Stimulated activated memory B cell treated with anti-CD40 and anti-IgM and Interleukin-4, amounts not matched to agents 10 μg/mL and 1 μg/mL and 100 μg/mL, for 72 hours (primary cell): ENCODE results near the gene GBE1.

Source experiments
- ATAC-seq: fragments of 150-1000 bp; cut with Tn5 transposase; 2 replicates; pipeline ENCODE4 v1.10.0; 2021
- H3K27ac Mint-ChIP-seq: one replicate; pipeline ENCODE4 v1.8.0; 2022; ENCODE audit warnings: mild to moderate bottlenecking, mixed read lengths
- H3K27me3 Mint-ChIP-seq: one replicate; pipeline ENCODE4 v1.8.0; 2022; ENCODE audit warnings: mixed read lengths
- H3K36me3 Mint-ChIP-seq: one replicate; pipeline ENCODE4 v1.8.0; 2022; ENCODE audit warnings: mixed read lengths
- H3K4me1 Mint-ChIP-seq: one replicate; pipeline ENCODE4 v1.8.0; 2022; ENCODE audit warnings: mixed read lengths
- H3K4me3 Mint-ChIP-seq: one replicate; pipeline ENCODE4 v1.8.0; 2022; ENCODE audit warnings: mild to moderate bottlenecking, moderate library complexity, mixed read lengths
- H3K9me3 Mint-ChIP-seq: one replicate; pipeline ENCODE4 v1.8.0; 2022; ENCODE audit warnings: mixed read lengths

The GBE1 gene

DNA sequence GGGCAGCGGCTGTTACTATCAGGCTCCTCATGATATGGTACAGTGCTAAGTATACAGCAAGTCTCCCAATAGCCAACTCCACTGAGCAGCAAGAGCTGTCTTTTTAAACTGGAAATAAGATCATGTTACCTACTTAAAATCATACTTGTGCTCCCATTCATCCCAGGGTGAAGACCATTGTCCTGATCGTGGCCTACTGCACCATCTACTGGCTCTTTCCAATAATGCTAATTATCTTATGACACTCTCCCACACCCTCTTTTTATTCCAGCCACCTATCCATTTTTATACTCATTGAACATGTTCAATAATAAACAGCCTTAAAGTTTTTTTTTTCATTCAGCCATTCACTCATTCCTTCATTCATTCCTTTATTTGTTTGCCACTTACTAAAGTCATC is 117.7 kb downstream of the GBE1 start:
- no peak overlapping the region for H3K4me3 Mint-ChIP-seq
- H3K4me1 Mint-ChIP-seq: no peaks in the 10 kb centered on the region
- no peak overlapping the region for H3K27ac Mint-ChIP-seq
- ATAC-seq: no peak
- no peaks in the 10 kb centered on the region for H3K9me3 Mint-ChIP-seq
- no peaks in the 10 kb centered on the region for H3K27me3 Mint-ChIP-seq
- peaks cover 7% of the 10 kb centered on the region for H3K36me3 Mint-ChIP-seq

GRCh38 chr3:81638480-81638879 is 123.0 kb downstream of the GBE1 start:
- ATAC-seq: no peak
- no peaks in the 10 kb centered on the region for H3K27me3 Mint-ChIP-seq
- H3K36me3 Mint-ChIP-seq: peaks cover 18% of the 10 kb centered on the region
- no peak overlapping the region for H3K4me3 Mint-ChIP-seq
- H3K9me3 Mint-ChIP-seq: no peaks in the 10 kb centered on the region
- no peaks in the 10 kb centered on the region for H3K4me1 Mint-ChIP-seq
- H3K27ac Mint-ChIP-seq: no peak overlapping the region

GRCh38 chr3:81632659-81633058 is 128.8 kb downstream of the GBE1 start:
- no peak for ATAC-seq
- H3K4me3 Mint-ChIP-seq: no peak overlapping the region
- peaks cover 9% of the 10 kb centered on the region for H3K9me3 Mint-ChIP-seq
- no peaks in the 10 kb centered on the region for H3K4me1 Mint-ChIP-seq
- no peaks in the 10 kb centered on the region for H3K27me3 Mint-ChIP-seq
- no peak overlapping the region for H3K27ac Mint-ChIP-seq
- peaks cover 34% of the 10 kb centered on the region for H3K36me3 Mint-ChIP-seq

- no peak overlapping the region for H3K27ac Mint-ChIP-seq
These were observed 136.7 kb downstream of the GBE1 start for GRCh38 chr3:81624756-81625155.

GRCh38 chr3:81622395-81622794 is 139.1 kb downstream of the GBE1 start:
- Mint-ChIP-seq H3K4me3 (no peak overlapping the region), H3K9me3 (no peaks in the 10 kb centered on the region)
- no peak for ATAC-seq

More at GRCh38 chr3:81624756-81625155, 136.7 kb downstream of the GBE1 start:
- no peaks in the 10 kb centered on the region for H3K4me1 Mint-ChIP-seq
- H3K36me3 Mint-ChIP-seq: peaks cover 2% of the 10 kb centered on the region
- no peak for ATAC-seq
- H3K27me3 Mint-ChIP-seq: no peaks in the 10 kb centered on the region
- H3K9me3 Mint-ChIP-seq: no peaks in the 10 kb centered on the region
- H3K4me3 Mint-ChIP-seq: no peak overlapping the region

DNA sequence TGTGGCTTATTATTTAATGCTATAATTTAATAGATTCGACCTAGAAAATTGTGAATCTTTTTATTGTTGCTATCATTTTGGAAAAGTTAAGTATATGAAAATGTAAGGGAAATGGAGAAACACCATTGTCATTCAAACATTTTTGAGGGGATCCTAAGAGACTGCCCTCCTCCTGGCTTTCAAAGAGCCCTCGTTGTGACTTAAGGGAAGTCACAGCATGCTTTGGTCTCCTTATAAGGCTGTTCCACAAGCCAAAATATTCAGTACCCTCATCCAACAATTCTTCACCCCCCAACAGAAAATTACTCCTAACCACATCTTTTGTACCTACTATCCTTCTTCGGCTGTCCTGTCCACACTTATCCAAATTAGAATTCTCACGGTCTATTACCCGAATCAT is 140.2 kb downstream of the GBE1 start:
- Mint-ChIP-seq H3K4me3 (no peak overlapping the region), H3K9me3 (no peaks in the 10 kb centered on the region), H3K27me3 (no peaks in the 10 kb centered on the region), H3K36me3 (no peaks in the 10 kb centered on the region), H3K4me1 (no peaks in the 10 kb centered on the region), H3K27ac (no peak overlapping the region)
- no peak for ATAC-seq

More at GRCh38 chr3:81622395-81622794, 139.1 kb downstream of the GBE1 start:
- no peak overlapping the region for H3K27ac Mint-ChIP-seq
- H3K36me3 Mint-ChIP-seq: no peaks in the 10 kb centered on the region
- no peaks in the 10 kb centered on the region for H3K4me1 Mint-ChIP-seq
- H3K27me3 Mint-ChIP-seq: no peaks in the 10 kb centered on the region

DNA sequence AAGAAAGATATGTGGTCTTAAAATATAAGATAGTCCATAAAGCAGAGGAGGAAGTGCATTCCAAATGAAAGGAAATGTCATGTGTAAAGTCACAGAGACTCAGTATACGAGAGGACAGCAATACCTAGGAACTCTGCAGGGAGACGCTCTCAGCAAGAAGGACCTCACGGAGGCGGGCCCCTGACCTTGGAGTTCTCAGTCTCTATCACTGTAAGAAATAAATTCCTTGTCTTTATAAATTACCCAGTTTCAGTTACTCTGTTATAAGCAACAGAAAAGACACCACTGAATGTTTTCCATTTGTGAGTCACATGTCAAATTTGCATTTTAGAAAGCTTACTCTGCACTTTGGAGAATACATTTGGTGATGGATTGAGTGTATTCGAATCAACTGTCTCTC is 140.6 kb downstream of the GBE1 start:
- Mint-ChIP-seq H3K27ac (no peak overlapping the region), H3K4me3 (no peak overlapping the region), H3K4me1 (no peaks in the 10 kb centered on the region), H3K27me3 (no peaks in the 10 kb centered on the region), H3K9me3 (no peaks in the 10 kb centered on the region), H3K36me3 (no peaks in the 10 kb centered on the region)
- ATAC-seq: no peak

DNA sequence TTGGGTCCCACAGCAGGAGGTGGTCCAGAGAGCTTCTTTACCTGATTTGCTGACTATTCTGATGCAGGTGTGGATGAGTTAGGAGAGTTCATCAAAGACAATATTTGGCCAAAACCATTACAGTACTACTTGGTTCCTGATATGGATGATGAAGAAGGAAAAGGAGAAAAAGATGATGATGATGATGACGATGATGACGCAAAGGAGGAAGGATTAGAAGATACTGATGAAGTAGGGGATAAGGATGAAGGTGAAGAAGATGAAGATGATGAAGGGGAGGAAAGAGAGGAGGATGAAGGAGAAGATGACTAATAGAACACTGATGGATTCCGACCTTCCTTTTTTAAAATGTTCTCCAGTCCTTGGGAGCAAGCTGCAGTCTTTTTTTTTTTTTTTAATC is 148.7 kb downstream of the GBE1 start:
- H3K9me3 Mint-ChIP-seq: peaks cover 3% of the 10 kb centered on the region
- H3K27ac Mint-ChIP-seq: no peak overlapping the region
- peaks cover 25% of the 10 kb centered on the region for H3K36me3 Mint-ChIP-seq
- ATAC-seq: no peak
- H3K4me1 Mint-ChIP-seq: no peaks in the 10 kb centered on the region
- H3K4me3 Mint-ChIP-seq: no peak overlapping the region
- no peaks in the 10 kb centered on the region for H3K27me3 Mint-ChIP-seq

DNA sequence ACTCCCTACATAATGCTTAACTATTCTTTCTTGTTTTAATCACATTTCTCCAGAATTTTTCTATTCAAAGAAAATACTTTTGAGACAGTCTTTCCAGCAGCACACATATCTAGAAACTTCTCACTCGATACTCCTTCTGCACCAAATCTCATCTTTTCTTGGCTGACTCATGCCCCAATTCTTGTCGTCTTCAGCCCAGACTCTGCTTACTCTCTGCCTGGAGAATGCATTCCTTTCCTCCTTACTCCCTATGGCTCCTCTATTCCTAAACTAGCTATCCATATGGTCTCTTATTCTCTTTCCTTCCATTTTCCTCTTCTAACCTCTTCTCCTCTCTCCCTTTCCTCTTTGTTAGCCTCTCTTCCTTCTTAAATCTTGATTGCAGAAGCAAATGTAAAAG is 158.7 kb downstream of the GBE1 start:
- no peaks in the 10 kb centered on the region for H3K27me3 Mint-ChIP-seq
- H3K9me3 Mint-ChIP-seq: no peaks in the 10 kb centered on the region
- no peak for ATAC-seq
- H3K36me3 Mint-ChIP-seq: peaks cover 6% of the 10 kb centered on the region
- no peak overlapping the region for H3K4me3 Mint-ChIP-seq
- no peak overlapping the region for H3K27ac Mint-ChIP-seq
- no peaks in the 10 kb centered on the region for H3K4me1 Mint-ChIP-seq

GRCh38 chr3:81601707-81602305 is 159.6 kb downstream of the GBE1 start:
- Mint-ChIP-seq H3K27ac (no peak overlapping the region), H3K4me1 (no peaks in the 10 kb centered on the region), H3K4me3 (no peak overlapping the region), H3K27me3 (no peaks in the 10 kb centered on the region), H3K36me3 (peaks cover 6% of the 10 kb centered on the region), H3K9me3 (no peaks in the 10 kb centered on the region)
- ATAC-seq: no peak

DNA sequence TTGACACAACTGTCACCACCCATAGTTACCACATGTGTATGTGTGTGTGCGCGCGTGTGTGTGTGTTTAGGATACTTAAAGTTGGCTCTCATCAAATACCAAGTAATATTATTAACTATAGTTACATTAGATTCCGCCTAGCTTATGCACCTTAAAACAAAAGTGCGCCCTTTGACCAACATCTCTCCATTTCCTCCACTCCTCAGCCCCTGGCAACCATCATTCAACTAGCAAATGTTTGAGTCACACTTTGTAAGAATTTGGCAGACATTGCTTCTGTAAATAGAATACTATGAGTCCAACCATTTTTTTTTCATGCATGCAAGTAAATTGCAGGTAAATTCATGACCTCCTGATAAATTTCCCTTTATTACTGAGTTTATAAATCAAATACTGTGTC is 169.3 kb downstream of the GBE1 start:
- no peaks in the 10 kb centered on the region for H3K9me3 Mint-ChIP-seq
- ATAC-seq: no peak
- H3K27me3 Mint-ChIP-seq: no peaks in the 10 kb centered on the region
- H3K36me3 Mint-ChIP-seq: peaks cover 12% of the 10 kb centered on the region
- H3K4me3 Mint-ChIP-seq: no peak overlapping the region
- no peak overlapping the region for H3K27ac Mint-ChIP-seq
- no peaks in the 10 kb centered on the region for H3K4me1 Mint-ChIP-seq

DNA sequence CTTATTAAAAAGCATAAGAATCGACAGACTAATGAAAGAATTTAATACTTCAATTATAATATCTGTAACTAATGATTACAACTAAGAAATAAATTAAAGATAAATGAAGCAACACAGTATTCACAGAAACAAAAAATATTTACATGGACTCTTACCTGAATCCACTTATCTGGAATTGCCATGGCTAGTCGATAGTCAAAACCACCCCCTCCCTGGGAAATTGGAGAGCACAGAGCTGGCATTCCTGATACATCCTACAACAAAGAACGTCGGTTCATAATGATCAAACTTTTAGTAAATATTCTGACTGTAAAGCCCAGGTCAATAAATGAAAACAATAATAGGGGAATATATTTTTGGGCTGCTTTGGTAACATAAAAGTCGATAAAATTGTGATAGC is 175.5 kb downstream of the GBE1 start:
- Mint-ChIP-seq H3K36me3 (peaks cover 8% of the 10 kb centered on the region), H3K4me1 (no peaks in the 10 kb centered on the region), H3K27me3 (no peaks in the 10 kb centered on the region), H3K27ac (no peak overlapping the region), H3K9me3 (no peaks in the 10 kb centered on the region), H3K4me3 (no peak overlapping the region)
- no peak for ATAC-seq

GRCh38 chr3:81585056-81585455 is 176.4 kb downstream of the GBE1 start:
- peaks cover 15% of the 10 kb centered on the region for H3K36me3 Mint-ChIP-seq
- no peaks in the 10 kb centered on the region for H3K9me3 Mint-ChIP-seq
- no peak overlapping the region for H3K27ac Mint-ChIP-seq
- no peak overlapping the region for H3K4me3 Mint-ChIP-seq
- H3K27me3 Mint-ChIP-seq: no peaks in the 10 kb centered on the region
- no peaks in the 10 kb centered on the region for H3K4me1 Mint-ChIP-seq
- no peak for ATAC-seq

- Mint-ChIP-seq H3K36me3 (peaks cover 21% of the 10 kb centered on the region), H3K9me3 (no peaks in the 10 kb centered on the region), H3K27me3 (no peaks in the 10 kb centered on the region), H3K27ac (no peak overlapping the region), H3K4me1 (no peaks in the 10 kb centered on the region), H3K4me3 (no peak overlapping the region)
- ATAC-seq: no peak
These were observed 179.4 kb downstream of the GBE1 start for GRCh38 chr3:81581966-81582599.

- Mint-ChIP-seq H3K27me3 (no peaks in the 10 kb centered on the region), H3K4me3 (no peak overlapping the region), H3K4me1 (no peaks in the 10 kb centered on the region), H3K9me3 (no peaks in the 10 kb centered on the region), H3K27ac (no peak overlapping the region), H3K36me3 (peaks cover 13% of the 10 kb centered on the region)
- no peak for ATAC-seq
These were observed 181.1 kb downstream of the GBE1 start for GRCh38 chr3:81580355-81580754.

DNA sequence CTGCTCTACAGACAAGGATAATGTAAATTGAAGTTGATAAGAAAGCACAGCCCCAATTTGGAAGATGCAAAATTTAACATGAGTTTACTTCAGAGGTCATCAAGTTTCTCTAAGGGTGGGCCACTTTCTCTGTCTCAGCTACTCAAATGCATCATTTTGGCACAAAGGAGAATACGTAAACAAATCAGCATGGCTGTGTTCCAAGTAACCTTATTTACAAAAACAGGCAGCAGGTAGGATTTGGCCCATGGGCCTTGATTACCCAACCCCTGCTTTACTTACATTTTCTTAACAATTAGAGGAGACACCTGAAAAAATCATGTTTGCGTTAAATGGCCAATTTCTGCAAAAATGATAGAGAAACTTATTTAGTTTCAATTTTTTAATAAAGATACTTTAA is 181.7 kb downstream of the GBE1 start:
- no peaks in the 10 kb centered on the region for H3K27me3 Mint-ChIP-seq
- no peak for ATAC-seq
- no peaks in the 10 kb centered on the region for H3K4me1 Mint-ChIP-seq
- H3K27ac Mint-ChIP-seq: no peak overlapping the region
- H3K9me3 Mint-ChIP-seq: no peaks in the 10 kb centered on the region
- peaks cover 13% of the 10 kb centered on the region for H3K36me3 Mint-ChIP-seq
- no peak overlapping the region for H3K4me3 Mint-ChIP-seq
